Right lobe of liver (tissue), 6 donors: ENCODE results near the gene ANKRD37. TPM values are rescaled to one million over a fixed set of nuclear protein-coding genes. Genes with fewer than 3 reads are reported as not detected.

ENCODE experiments used
- ATAC-seq, 4 donors: fragments of 200-7000 bp; cut with Tn5 transposase; one replicate each; pipeline ENCODE4 v1.9.1; 2020; ENCODE audit warnings: mild to moderate bottlenecking in 4 of 4, moderate library complexity in 4 of 4
- DNase-seq, 3 donors: peaks; one replicate each; pipeline ENCODE4 v3.0.0-alpha.2; 2020
- H3K27ac ChIP-seq, 3 donors: fragments of 200-600 bp; one replicate each; pipeline ENCODE4 v1.8.0; 2022
- H3K27me3 ChIP-seq, 2 donors: fragments of 200-600 bp; one replicate each; pipeline ENCODE4 v1.8.0; 2022
- H3K36me3 ChIP-seq, 4 donors: fragments of 200-600 bp; sonication (generic) in 1 of 4; one replicate each; pipeline versions ENCODE4 v1.5.1 to v1.8.0; 2017 to 2022; ENCODE audit warnings: control low read depth in 1 of 4
- H3K4me1 ChIP-seq, 4 donors: fragments of 200-600 bp; sonication (generic) in 1 of 4; one replicate each; pipeline versions ENCODE4 v1.5.1 to v1.8.0; 2017 to 2022; ENCODE audit warnings: control low read depth in 1 of 4
- H3K4me3 ChIP-seq, 3 donors: fragments of 200-600 bp; one replicate each; pipeline ENCODE4 v1.8.0; 2022
- H3K9me3 ChIP-seq, 4 donors: fragments of 200-600 bp; sonication (generic) in 1 of 4; one replicate each; pipeline versions ENCODE4 v1.5.1 to v1.8.0; 2017 to 2022; ENCODE audit warnings: control low read depth in 1 of 4
- POLR2A ChIP-seq: fragments of 450-650 bp; IDR thresholded peaks from one replicate; pipeline ENCODE4 v1.6.1; 2017; ENCODE audit warnings: antibody characterized with exemption, mild to moderate bottlenecking
- WGBS: methylation state at CpG from one replicate; pipeline ENCODE4 v1.1.6; 2018; ENCODE audit warnings: low coverage, low lambda C conversion rate; ENCODE audit not compliant: insufficient coverage; ENCODE audit errors: missing lambda C conversion rate; 5-methylcytosine and 5-hydroxymethylcytosine counted together
- intact Hi-C, 2 donors: fragments of 100-400 bp; cut with DNase I; formaldehyde crosslinking; loops; one replicate each; pipeline versions ENCODE4 v1.11.2 to v1.14.1; 2022
- total RNA-seq, 6 experiments: library from RNA; depleted of rRNA in 2 of 6; stranded (reverse); fragments of >200 nt in 2 of 6; fragmentation: NEBNext Ultra II Directional in 3 of 6; extraction: Animal tissue kit (Norgen Biotek cat#: 25700) in 3 of 6; gene quantifications; one replicate each; pipeline versions ENCODE4 v1.1.0 to v1.2.4, GENCODE V29; 2016 to 2023
- TF ChIP-seq, protein P1 (sequence below), 4 donors: fragments of 200-600 bp in 3 of 4; fragments of 450-650 bp in 1 of 4; IDR thresholded peaks; one replicate each; pipeline versions ENCODE4 v1.5.1 to v1.8.0; 2016 to 2022; ENCODE audit warnings: antibody characterized with exemption in 4 of 4, mild to moderate bottlenecking in 2 of 4
- donor health status: DM: no; HTN: yes; CAD: no.
- donor health status: DM: no; HTN: no; CAD: no.
- donor health status: DM: no; HTN: no; CAD: no.
- donor health status: DM: no; HTN: yes; CAD: no.
- donor health status: DM: no; HTN: yes; CAD: no.

Gene ANKRD37
- total RNA-seq, 6 experiments from 2014 or later: 3.9 to 19.0 (median 6.0) TPM

DNA sequence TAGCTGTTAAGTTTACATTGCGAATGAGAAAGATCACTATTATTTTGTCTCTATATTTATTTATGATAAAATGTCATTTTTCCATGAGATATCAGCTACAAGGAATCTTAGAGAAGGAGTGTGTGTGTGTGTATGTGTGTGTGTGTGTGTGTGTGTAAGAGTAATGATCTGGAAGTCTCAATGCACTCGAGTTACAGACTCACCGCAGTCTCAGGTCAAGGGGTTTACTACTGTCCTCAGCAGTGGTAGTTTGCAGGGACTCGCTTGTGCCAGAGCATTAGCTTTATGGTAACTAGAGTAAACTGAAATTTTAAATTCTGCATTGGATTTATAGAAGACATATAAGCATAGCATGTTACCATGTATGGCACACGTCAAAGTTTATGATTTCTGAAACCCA lies 31.8 kb upstream of the ANKRD37 start:
- no peaks in the 10 kb centered on the region for H3K36me3 ChIP-seq
- peaks cover 0 to 26% (median 3%) of the 10 kb centered on the region in 4 donors for H3K4me1 ChIP-seq
- no peak overlapping the region for H3K27ac ChIP-seq
- no peak for TF ChIP-seq POLR2A
- TF ChIP-seq, protein P1, sequence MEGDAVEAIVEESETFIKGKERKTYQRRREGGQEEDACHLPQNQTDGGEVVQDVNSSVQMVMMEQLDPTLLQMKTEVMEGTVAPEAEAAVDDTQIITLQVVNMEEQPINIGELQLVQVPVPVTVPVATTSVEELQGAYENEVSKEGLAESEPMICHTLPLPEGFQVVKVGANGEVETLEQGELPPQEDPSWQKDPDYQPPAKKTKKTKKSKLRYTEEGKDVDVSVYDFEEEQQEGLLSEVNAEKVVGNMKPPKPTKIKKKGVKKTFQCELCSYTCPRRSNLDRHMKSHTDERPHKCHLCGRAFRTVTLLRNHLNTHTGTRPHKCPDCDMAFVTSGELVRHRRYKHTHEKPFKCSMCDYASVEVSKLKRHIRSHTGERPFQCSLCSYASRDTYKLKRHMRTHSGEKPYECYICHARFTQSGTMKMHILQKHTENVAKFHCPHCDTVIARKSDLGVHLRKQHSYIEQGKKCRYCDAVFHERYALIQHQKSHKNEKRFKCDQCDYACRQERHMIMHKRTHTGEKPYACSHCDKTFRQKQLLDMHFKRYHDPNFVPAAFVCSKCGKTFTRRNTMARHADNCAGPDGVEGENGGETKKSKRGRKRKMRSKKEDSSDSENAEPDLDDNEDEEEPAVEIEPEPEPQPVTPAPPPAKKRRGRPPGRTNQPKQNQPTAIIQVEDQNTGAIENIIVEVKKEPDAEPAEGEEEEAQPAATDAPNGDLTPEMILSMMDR (IDR thresholded peaks at IDR 0.05): no peak
- intact Hi-C loops: no loop called here
- no peaks in the 10 kb centered on the region for H3K9me3 ChIP-seq
- DNase-seq: no peak
- no peaks in the 10 kb centered on the region for H3K27me3 ChIP-seq
- WGBS: 97% methylated on average over 5 of the region's 5 CpGs
- ATAC-seq: no peak
- H3K4me3 ChIP-seq: no peak overlapping the region

DNA sequence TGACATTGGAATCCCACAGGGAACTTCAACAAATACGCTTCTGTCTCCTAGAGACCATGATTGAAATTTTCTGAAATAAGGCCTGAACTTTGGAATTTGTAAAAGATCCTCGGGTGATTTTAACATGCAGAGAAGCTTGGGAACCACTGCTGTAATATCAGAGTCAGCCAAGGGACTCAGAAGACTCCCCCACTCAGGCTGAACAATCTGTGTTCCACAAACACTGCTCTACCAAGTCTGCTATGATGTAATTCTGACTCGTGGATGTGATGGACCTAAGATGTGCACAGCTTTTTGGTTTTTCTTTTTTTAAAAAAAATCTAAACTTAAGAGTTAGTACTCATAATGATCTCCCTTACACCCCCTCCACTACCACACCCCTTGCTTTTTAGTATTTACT lies 26.9 kb upstream of the ANKRD37 start:
- intact Hi-C loops: no loop called here
- Histone ChIP-seq H3K27me3 (no peaks in the 10 kb centered on the region), H3K4me3 (no peak overlapping the region), H3K4me1 (no peaks in the 10 kb centered on the region), H3K36me3 (no peaks in the 10 kb centered on the region), H3K9me3 (no peaks in the 10 kb centered on the region), H3K27ac (no peak overlapping the region)
- ATAC-seq: peak in 1 of 4 donors; percentile 48
- 40% methylated on average over 3 of the region's 3 CpGs for WGBS
- DNase-seq: no peak
- no peak for TF ChIP-seq POLR2A
- TF ChIP-seq, protein P1 (IDR thresholded peaks at IDR 0.05): no peak

DNA sequence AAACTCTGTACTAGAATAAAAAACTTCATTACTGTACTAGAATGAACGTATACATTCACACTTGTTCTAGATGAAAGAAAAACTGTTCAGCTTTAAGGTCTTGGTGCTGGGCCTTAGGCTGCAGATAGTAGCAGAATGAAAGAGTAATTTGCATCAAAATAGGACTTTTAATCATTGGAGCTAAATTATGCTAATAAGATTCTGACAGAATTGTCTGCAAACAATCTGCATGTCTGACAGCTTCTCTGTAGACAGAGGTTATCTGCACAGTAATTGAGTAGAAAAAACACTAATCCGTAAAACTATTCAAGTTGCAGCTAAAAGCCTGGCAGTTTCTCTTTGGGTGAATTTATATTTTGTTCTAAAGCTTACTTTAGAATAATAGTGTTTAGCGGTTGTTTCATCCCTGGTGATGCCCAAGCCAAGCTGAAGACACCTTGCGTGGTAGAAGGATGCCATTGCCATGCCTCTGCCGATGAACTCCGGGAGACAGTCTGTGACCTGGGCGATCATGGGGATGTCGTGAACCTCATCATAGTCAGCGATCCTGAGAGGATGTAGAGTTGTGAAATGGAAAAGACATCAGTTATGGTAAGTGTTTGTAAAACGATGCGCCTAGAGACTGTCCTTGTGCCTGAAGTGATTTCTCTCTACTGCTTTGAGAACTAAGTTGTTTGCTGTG lies 26.2 kb upstream of the ANKRD37 start:
- 93% methylated on average over 5 of the region's 11 CpGs for WGBS
- no peak overlapping the region for H3K4me3 ChIP-seq
- H3K27ac ChIP-seq: no peak overlapping the region
- H3K9me3 ChIP-seq: no peaks in the 10 kb centered on the region
- DNase-seq (no peak), ATAC-seq (no peak)
- intact Hi-C loops: no loop called here
- TF ChIP-seq, protein P1 (IDR thresholded peaks at IDR 0.05): no peak
- TF ChIP-seq POLR2A: no peak
- no peaks in the 10 kb centered on the region for H3K36me3 ChIP-seq
- H3K27me3 ChIP-seq: no peaks in the 10 kb centered on the region
- no peaks in the 10 kb centered on the region for H3K4me1 ChIP-seq

DNA sequence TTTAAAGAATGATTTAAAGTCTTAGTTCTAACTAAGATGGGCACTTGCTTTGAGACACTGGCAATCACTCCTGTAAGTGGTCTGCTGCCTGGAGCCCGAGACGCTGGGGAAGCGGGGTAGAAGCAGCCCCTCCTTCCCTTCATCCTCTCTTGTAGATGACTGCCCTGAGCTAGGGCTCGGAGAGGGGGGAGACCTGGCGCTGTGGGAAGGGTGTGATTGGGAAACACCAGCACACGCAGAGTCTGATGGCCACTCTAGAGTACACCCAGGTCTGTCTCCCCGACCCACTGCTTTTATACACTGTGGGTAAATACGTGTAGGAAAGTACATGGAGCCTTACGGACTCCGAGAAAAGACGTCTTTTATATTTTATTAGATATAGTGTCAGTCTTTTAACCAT lies 24.9 kb upstream of the ANKRD37 start:
- Histone ChIP-seq H3K4me1 (no peaks in the 10 kb centered on the region), H3K27ac (no peak overlapping the region), H3K36me3 (no peaks in the 10 kb centered on the region), H3K9me3 (no peaks in the 10 kb centered on the region), H3K4me3 (no peak overlapping the region), H3K27me3 (no peaks in the 10 kb centered on the region)
- DNase-seq: no peak
- WGBS: 95% methylated on average over 8 of the region's 11 CpGs
- no peak for ATAC-seq
- TF ChIP-seq POLR2A: no peak
- TF ChIP-seq, protein P1 (IDR thresholded peaks at IDR 0.05): no peak
- intact Hi-C loops: no loop called here
